HEK293T (cell line): Measurements from ENCODE around the gene LMAN1L.

Source experiments
- CTCF ChIA-PET: fragments of 350-600 bp; formaldehyde crosslinking; extraction: SDS; loops from one replicate; lab custom pipeline; 2021; ENCODE audit warnings: antibody characterized with exemption, inconsistent platforms; lab: Yijun Ruan, JAX
- POLR2A ChIA-PET: fragments of 350-600 bp; formaldehyde crosslinking; extraction: SDS; loops from one replicate; lab custom pipeline; 2020; ENCODE audit warnings: antibody characterized with exemption, inconsistent platforms; lab: Yijun Ruan, JAX
- DNase-seq: peaks from one replicate; pipeline ENCODE4 v3.0.0; 2012; ENCODE audit warnings: mixed read lengths; ENCODE audit errors: extremely low spot score
- ARNT ChIP-seq: fragments of 450-650 bp; IDR thresholded peaks from 2 replicates; pipeline ENCODE4 v1.6.1; 2017; ENCODE audit warnings: mild to moderate bottlenecking
- BHLHE40 ChIP-seq: fragments of 450-650 bp; IDR thresholded peaks from 2 replicates; pipeline ENCODE4 v1.6.1; 2016; ENCODE audit warnings: mild to moderate bottlenecking, moderate library complexity, borderline replicate concordance
- CTBP1 ChIP-seq: fragments of 450-650 bp; IDR thresholded peaks from 2 replicates; pipeline ENCODE4 v1.6.1; 2016; ENCODE audit warnings: borderline replicate concordance
- ELF4 ChIP-seq: fragments of 450-650 bp; IDR thresholded peaks from 2 replicates; pipeline ENCODE4 v1.6.1; 2017; ENCODE audit warnings: antibody characterized with exemption
- FOXA1 ChIP-seq: fragments of 450-650 bp; IDR thresholded peaks from 2 replicates; pipeline ENCODE4 v1.6.1; 2016; ENCODE audit warnings: mild to moderate bottlenecking
- FOXK2 ChIP-seq: fragments of 450-650 bp; IDR thresholded peaks from 2 replicates; pipeline ENCODE4 v1.6.1; 2016; ENCODE audit warnings: mild to moderate bottlenecking
- FOXM1 ChIP-seq: fragments of 450-650 bp; IDR thresholded peaks from 2 replicates; pipeline ENCODE4 v1.6.1; 2017; ENCODE audit warnings: mild to moderate bottlenecking, borderline replicate concordance
- HDGF ChIP-seq: fragments of 450-650 bp; IDR thresholded peaks from 2 replicates; pipeline ENCODE4 v1.6.1; 2017; ENCODE audit warnings: antibody characterized with exemption, borderline replicate concordance
- L3MBTL2 ChIP-seq: fragments of 450-650 bp; conservative IDR thresholded peaks from 2 replicates; pipeline ENCODE4 v1.6.1; 2016; ENCODE audit warnings: mild to moderate bottlenecking
- LEF1 ChIP-seq: fragments of 450-650 bp; IDR thresholded peaks from 2 replicates; pipeline ENCODE4 v1.6.1; 2017; ENCODE audit warnings: mild to moderate bottlenecking, borderline replicate concordance
- NFRKB ChIP-seq: fragments of 450-650 bp; IDR thresholded peaks from 2 replicates; pipeline ENCODE4 v1.6.1; 2016; ENCODE audit warnings: mild to moderate bottlenecking, moderate library complexity
- SP1 ChIP-seq: fragments of 450-650 bp; IDR thresholded peaks from 2 replicates; pipeline ENCODE4 v1.6.1; 2017
- SUZ12 ChIP-seq: fragments of 450-650 bp; IDR thresholded peaks from 2 replicates; pipeline ENCODE4 v1.6.1; 2016; ENCODE audit warnings: mild to moderate bottlenecking
- TARDBP ChIP-seq: fragments of 450-650 bp; IDR thresholded peaks from 2 replicates; pipeline ENCODE4 v1.6.1; 2016
- ZNF384 ChIP-seq: fragments of 450-650 bp; IDR thresholded peaks from 2 replicates; pipeline ENCODE4 v1.6.1; 2016
- TF ChIP-seq, protein P1 (sequence below): fragments of 450-650 bp; IDR thresholded peaks from 2 replicates; pipeline ENCODE4 v1.6.1; 2016

The LMAN1L gene

DNA sequence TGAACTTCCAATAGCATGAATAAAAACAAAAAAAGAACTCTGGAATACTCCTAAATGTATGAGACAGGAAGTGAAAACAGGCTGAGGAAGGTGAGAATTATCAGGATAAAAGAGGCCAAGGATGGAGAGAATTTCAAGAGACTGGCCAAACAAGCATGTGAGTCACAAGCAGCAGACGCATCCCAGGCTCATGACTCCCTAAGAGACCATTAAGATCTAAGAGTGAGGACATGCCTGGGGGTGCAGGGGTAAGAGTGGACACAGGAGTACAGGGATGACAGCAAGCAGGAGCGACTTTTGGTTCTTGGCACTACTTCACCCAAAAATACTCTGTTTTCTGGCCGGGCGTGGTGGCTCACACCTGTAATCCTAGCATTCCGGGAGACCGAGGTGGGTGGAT lies 53.5 kb downstream of the LMAN1L start:
- POLR2A ChIA-PET, result no interaction called here
- TF ChIP-seq LEF1 (no peak), TARDBP (no peak), FOXM1 (no peak), SUZ12 (no peak), BHLHE40 (no peak), ZNF384 (no peak), CTBP1 (no peak), FOXK2 (no peak), NFRKB (no peak), SP1 (no peak), L3MBTL2 (no peak), FOXA1 (no peak), ELF4 (no peak), ARNT (no peak), HDGF (no peak)
- TF ChIP-seq, protein P1, sequence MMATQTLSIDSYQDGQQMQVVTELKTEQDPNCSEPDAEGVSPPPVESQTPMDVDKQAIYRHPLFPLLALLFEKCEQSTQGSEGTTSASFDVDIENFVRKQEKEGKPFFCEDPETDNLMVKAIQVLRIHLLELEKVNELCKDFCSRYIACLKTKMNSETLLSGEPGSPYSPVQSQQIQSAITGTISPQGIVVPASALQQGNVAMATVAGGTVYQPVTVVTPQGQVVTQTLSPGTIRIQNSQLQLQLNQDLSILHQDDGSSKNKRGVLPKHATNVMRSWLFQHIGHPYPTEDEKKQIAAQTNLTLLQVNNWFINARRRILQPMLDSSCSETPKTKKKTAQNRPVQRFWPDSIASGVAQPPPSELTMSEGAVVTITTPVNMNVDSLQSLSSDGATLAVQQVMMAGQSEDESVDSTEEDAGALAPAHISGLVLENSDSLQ, result no peak
- no peak for DNase-seq
- CTCF ChIA-PET, result interaction anchor here (0.5 to 2.0 kb wide), 2 partner anchors 36 to 487 kb away, joined by 3 to 6 read pairs; no protein-coding TSS in a partner anchor

DNA sequence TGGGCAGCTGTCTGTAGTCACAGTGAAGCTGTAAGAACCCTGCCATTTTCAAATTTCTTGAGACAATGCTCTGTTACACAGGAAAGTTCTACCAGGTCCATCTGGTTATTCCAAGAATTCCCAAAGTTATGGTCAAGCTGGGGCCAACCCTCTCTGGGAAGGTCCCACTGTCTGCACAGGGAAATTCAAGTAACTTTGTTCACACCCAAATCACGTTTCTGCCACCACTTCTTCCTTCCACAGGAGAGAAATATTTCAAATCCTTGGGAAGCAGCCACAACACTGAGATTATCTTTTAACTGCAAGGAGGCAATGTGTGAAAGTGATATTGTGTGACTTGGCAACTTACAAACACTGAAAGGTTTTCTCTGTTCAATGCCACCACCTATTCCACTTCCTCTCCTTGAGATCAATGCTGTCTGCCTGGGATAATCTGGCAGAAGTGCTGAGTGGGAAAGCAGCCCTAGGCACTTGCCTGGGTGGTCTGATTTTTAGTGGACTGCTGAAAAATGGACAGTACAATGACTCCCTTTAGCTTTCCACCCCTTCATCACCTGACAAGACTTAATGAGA lies 54.9 kb downstream of the LMAN1L start:
- no peak for TF ChIP-seq HDGF
- no peak for TF ChIP-seq LEF1
- TF ChIP-seq ZNF384, result no peak
- no peak for TF ChIP-seq FOXM1
- TF ChIP-seq BHLHE40, result no peak
- no peak for TF ChIP-seq L3MBTL2
- no peak for DNase-seq
- CTCF ChIA-PET, result interaction anchor here (2.0 kb wide), 1 partner anchor 34 kb away, joined by 6 read pairs; no protein-coding TSS in a partner anchor
- POLR2A ChIA-PET, result no interaction called here

DNA sequence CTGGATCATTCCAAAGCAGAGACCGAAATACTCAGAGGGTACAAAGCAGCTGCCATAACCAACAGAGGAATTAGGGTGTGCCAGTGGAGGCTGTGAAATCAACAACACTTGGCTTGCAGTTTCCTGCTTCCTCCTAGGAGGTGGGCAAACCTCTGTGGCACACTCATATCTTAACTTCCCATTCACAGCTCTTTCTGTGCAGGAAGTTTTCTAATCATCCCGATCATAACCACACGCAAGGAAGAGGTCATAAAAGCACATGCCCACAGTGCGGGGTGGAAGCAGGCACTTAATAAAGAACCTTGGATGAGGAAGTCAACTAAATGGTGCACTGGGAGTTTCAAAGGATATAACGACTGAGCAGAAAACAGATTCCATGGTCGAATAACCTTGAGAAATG lies 55.4 kb downstream of the LMAN1L start:
- POLR2A ChIA-PET, result no interaction called here
- no peak for DNase-seq
- no peak for TF ChIP-seq BHLHE40
- TF ChIP-seq, protein P1, result no peak
- no peak for TF ChIP-seq SUZ12
- TF ChIP-seq FOXA1, result no peak
- TF ChIP-seq ELF4, result no peak
- no peak for TF ChIP-seq TARDBP
- TF ChIP-seq SP1, result no peak
- TF ChIP-seq CTBP1, result no peak
- TF ChIP-seq NFRKB, result no peak
- CTCF ChIA-PET, result interaction anchor here (2.0 kb wide), 1 partner anchor 34 kb away, joined by 6 read pairs; no protein-coding TSS in a partner anchor

DNA sequence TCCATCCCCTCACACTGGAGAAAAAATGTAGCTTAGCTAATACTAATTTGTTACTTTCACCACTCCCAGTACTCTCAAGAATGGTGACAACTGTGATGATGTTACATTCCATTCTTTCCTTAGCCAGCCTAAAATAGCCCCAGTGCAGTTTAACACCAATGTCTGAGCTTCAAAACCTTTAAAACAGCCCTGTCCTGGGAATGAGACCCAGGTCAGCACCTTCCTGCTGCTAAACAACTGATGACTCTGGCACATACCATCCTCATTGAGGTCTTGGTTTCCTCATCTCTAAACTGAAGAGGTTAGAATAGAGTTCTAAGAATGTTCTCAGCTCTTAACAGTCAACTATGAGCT lies 56.7 kb downstream of the LMAN1L start:
- ChIA-PET POLR2A (interaction anchor here (0.9 to 2.7 kb wide), 5 partner anchors 11 to 27 kb away, joined by 3 to 14 read pairs (median 4); partner anchors contain the start of genes MPI and ULK3), CTCF (interaction anchor here (0.7 kb wide), 1 partner anchor 13 kb away, joined by 3 read pairs; no protein-coding TSS in a partner anchor)
- no peak for TF ChIP-seq SP1
- TF ChIP-seq LEF1, result no peak
- no peak for TF ChIP-seq ARNT
- no peak for TF ChIP-seq FOXM1
- TF ChIP-seq FOXA1, result no peak
- TF ChIP-seq, protein P1, result no peak
- TF ChIP-seq ZNF384, result no peak
- TF ChIP-seq HDGF, result no peak
- TF ChIP-seq BHLHE40, result no peak
- TF ChIP-seq NFRKB, result no peak
- no peak for TF ChIP-seq CTBP1
- no peak for TF ChIP-seq L3MBTL2
- TF ChIP-seq TARDBP, result no peak
- no peak for TF ChIP-seq FOXK2
- no peak for TF ChIP-seq ELF4
- TF ChIP-seq SUZ12, result no peak
- no peak for DNase-seq

DNA sequence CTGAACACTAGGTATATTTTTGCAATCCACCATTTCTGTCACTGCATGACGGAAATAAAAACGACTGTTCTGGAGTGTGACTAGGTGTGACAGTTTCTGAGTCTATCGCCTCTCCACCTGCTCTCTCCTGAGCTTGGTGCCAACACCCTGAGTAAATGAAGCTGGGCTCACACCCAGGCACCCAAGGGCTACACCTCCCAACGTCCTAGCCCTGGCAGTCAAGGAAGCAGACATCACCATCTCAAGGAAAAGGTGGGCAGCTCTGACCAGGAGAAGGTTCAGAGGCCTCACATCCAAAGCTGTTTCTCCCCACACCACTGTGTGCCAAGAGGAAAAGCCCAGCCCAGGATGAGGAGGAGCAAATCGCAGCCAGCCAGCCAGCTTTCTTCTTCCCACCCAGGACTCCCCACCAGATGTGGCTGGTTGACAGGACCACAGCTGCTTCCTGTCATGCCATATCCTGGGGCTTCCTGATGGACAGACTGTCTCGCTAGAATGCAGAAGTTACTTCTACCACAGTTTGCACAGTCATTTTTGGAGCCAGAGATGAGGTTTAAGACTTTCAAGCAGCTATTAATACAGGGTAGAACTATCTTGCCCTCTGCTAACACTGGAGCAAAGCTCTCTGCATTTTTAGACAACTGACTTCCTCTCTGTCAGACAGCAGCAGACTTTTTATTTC lies 57.2 kb downstream of the LMAN1L start:
- no peak for DNase-seq
- ChIA-PET POLR2A (interaction anchor here (0.9 to 2.7 kb wide), 6 partner anchors 12 to 109 kb away, joined by 3 to 14 read pairs (median 4); partner anchors contain the start of genes MPI and ULK3), CTCF (interaction anchor here (0.7 to 0.9 kb wide), 2 partner anchors 13 to 81 kb away, joined by 3 to 4 read pairs; no protein-coding TSS in a partner anchor)
- TF ChIP-seq L3MBTL2, result no peak
- TF ChIP-seq SUZ12, result no peak
- TF ChIP-seq ARNT, result no peak
- no peak for TF ChIP-seq FOXM1
- TF ChIP-seq HDGF, result no peak
- no peak for TF ChIP-seq BHLHE40
- TF ChIP-seq TARDBP, result no peak
- no peak for TF ChIP-seq ELF4
- TF ChIP-seq FOXA1, result no peak
- no peak for TF ChIP-seq FOXK2
- no peak for TF ChIP-seq LEF1
- TF ChIP-seq, protein P1, result no peak
- TF ChIP-seq CTBP1, result no peak
- no peak for TF ChIP-seq NFRKB
- no peak for TF ChIP-seq SP1
- TF ChIP-seq ZNF384, result no peak
